GM18526 (cell line): Measurements from ENCODE around the gene OR10G3.

Source experiments
- POLR2A ChIP-seq: IDR thresholded peaks from 3 replicates; pipeline ENCODE4 v1.6.1; 2011; ENCODE audit not compliant: insufficient read length; ENCODE audit errors: extremely low read depth

Gene OR10G3, protein sequence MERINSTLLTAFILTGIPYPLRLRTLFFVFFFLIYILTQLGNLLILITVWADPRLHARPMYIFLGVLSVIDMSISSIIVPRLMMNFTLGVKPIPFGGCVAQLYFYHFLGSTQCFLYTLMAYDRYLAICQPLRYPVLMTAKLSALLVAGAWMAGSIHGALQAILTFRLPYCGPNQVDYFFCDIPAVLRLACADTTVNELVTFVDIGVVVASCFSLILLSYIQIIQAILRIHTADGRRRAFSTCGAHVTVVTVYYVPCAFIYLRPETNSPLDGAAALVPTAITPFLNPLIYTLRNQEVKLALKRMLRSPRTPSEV

DNA sequence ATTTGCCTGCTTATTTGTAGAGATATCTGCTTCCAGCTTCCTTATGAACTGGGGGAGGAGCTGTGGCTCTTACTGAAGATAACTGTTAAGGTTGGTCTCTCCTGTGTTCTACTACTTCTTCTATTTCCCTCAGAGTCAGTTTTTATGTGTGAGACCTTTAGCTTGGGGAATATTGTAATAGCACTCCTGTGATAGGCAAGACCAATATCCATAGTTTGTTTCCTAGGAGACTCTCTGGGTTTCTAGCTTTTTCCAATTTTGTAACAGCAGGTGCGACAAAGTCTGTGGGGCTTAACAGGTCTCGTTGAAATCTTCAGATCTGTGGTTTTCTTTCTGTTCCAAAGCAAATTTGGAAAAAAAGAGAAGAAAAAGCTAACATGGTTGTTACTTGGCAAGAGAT, at the start of gene OR10G3:
Gene OR10G3, minus strand, starts transcription at position 101 of the 400 bp plus-strand sequence. CDS start 9,332 bp downstream, outside the sequence.
- TF ChIP-seq POLR2A: no peak

GRCh38 chr14:21626491-21627230, 46.8 kb upstream of the OR10G3 start:
- no peak for TF ChIP-seq POLR2A

DNA sequence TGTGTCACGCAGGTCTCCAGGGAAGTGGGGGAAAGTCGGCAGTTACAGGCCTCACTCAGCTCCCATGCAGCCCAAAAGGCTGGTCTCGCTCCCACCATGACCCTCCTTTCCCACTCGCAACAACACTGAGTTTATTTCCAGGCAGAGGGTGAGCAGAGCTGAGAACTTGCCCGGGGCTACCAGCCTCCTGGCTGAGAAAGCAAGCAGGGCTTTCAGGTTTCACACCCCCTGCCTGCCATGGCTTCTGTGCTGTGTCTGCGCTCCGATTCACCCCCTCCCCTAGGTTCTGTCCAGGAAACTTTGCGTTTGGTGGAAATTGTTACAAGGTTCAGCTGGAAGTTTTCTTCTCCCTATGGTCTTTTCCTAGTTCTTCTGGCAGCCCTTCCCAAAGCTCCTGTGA, 37.7 kb upstream of the OR10G3 start:
- TF ChIP-seq POLR2A: no peak

DNA sequence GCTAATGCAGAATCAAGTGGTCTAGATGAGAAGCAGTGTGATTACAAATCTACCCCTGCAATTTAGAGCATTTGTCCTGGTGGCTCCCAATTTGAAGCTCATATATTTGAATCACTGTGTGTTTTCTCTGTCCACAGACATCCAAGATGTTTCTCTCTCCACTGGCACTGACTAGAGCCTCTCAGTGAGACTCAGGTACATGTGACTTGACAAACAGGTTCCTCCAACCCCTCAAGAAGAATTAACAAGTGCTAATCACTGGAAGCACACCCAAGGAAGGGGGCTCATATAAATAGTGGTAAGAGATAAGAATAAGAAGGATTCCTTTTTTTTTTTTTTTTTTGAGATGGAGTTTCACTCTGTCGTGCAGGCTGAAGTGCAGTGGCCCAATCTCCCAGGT, 34.4 kb upstream of the OR10G3 start:
- TF ChIP-seq POLR2A: no peak

DNA sequence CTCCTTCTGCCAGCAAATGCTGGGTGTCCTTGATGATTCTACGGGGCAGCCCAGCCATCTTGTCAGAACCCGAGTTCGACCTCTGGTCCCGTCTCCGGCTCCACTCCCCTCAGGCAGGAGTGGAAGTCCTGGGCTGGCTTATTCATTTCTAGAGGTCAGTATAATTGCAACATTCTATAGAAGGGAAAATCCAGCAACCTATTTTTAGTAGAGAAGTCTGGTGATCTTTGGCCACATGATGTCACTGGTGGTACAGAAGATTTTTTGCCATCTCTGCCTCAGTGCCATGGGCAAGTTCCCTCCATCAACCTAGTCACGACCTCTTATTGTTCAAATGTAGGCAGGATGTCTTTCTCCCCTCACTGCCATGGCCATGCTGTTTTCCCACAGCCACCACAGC, 32.4 kb upstream of the OR10G3 start:
- TF ChIP-seq POLR2A: no peak

GRCh38 chr14:21589317-21589716, 9.4 kb upstream of the OR10G3 start:
- TF ChIP-seq POLR2A: no peak

DNA sequence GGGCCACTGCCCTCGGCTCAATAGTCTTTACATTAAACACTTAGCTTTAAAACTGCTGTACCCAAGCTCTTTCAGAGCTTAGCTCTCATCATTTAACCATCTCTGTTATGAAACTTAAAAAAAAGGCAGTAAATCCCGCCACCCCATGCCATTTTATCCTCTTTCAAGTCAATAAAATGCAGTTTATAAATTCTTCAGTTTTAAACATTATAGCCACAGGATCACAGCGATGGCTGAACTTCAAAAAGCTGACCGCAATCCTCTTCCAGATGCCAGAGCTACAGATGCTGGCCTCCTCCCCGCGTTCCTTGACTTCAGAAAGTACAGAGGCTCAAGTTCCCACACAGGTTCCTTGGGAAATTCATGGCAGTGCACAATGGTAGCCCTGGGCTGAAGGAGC, 4.2 kb downstream of the OR10G3 start:
- TF ChIP-seq POLR2A: no peak

DNA sequence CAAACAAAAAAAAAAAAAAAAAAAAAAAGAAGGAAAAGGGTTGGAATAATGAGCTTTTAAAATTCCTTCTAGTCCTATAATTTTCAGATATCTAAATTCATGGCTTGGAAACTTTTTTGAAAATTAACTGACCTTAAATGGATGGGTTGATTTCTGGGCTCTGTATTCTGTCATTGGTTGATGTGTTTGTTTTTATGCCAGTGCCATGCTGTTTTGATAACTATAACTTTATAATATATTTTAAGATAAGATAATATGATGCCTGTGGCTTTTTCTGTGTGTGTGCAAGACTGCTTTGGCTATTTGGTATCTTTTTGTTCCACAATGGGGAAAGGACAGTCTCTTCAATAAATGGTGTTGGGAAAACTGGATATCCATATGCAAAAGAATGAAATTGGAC, 7.3 kb downstream of the OR10G3 start:
- no peak for TF ChIP-seq POLR2A

- TF ChIP-seq POLR2A: no peak
These were observed 21.1 kb downstream of the OR10G3 start for GRCh38 chr14:21558703-21559170.

DNA sequence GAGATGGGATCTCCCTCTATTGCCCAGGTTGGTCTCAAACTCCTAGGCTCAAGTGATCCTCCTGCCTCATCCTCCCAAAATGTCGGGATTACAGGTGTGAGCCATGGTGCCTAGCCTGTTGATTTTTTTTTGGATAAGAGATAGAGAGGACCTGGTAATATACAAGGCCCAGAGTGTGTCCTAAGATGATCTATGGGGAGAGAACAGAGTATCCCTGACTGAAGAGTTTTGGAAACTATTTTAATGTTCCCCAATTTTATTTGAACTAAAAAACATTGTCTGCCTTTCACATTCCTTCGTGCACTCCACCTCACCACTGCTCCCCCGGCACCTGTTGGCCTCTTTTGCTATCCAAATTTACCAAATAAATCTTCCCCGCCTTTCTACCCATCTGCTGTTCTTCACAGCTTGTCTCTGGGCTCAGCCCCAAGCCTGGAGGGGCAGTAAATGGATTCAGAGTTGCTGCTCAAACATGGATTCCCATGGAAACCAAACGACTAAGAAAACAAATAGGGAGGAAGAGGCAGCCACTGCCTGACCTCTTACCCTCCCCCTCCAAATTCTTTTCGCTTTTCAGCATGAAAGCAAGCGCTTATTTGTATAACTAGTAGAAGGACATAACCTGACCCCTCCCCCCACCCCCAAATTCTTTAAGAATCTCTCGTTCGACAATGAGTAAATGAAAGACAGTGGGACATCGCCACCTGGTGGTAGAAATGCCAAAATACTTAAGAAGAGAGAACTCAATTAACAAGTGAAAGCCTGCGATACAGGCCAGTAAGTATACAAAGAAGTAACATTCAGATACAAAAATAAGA, 22.6 kb downstream of the OR10G3 start:
- TF ChIP-seq POLR2A: no peak

GRCh38 chr14:21556378-21557083, 23.3 kb downstream of the OR10G3 start:
- no peak for TF ChIP-seq POLR2A

GRCh38 chr14:21553266-21553665, 26.6 kb downstream of the OR10G3 start:
- no peak for TF ChIP-seq POLR2A

DNA sequence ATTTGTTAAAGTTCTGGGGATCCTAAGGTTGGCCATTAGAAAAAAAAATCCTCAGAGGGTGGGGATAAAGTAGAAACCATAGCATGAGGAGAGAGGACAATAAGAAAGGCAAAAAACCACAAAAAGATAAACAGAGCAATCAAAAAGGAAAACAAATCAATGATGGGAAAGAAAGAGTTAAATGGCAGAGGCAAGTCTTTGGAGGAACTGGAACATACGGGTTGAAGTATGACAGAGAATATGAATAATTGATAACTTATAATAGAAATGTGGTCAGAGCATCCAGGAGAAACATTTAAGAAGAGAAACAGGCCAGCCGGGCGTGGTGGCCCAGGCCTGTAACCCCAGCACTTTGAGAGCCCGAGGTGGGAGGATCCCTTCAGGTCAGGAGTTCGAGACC, 35.9 kb downstream of the OR10G3 start:
- TF ChIP-seq POLR2A: no peak

DNA sequence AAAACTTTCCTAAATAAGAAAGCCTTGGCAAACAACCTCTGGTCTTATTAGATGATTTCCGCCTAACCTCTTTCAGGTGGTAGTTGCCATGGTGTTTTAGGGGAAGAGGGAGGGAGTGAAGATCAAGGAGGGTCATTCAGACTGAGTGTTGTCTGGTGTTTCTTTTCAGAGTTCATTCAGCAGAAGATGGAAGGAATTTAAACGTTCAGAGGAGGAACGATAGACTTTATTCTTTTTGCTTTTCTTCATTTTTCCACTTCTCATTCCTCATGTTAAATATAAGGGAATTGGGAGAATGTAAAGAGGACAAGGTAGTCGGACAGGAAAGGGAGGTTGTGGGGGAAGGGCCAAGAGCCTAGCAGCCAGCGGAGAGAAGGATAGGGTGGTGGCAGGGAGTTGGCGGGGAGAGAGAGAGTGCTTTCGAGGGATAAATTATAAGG, 36.3 kb downstream of the OR10G3 start:
- no peak for TF ChIP-seq POLR2A
